HG03469 (cell line): ENCODE measurements around the gene MAP1B.

ENCODE experiments used
- ATAC-seq: cut with Tn5 transposase; IDR thresholded peaks from one replicate; pipeline ENCODE4 v1.9.1; 2021; ENCODE audit warnings: mild to moderate bottlenecking, moderate library complexity, moderate number of reproducible peaks; ENCODE audit not compliant: unreplicated experiment

The MAP1B gene

GRCh38 chr5:72129725-72130124 lies 22.4 kb downstream of the MAP1B start:
- no peak for ATAC-seq

GRCh38 chr5:72130351-72130761 lies 23.1 kb downstream of the MAP1B start:
- ATAC-seq = no peak

GRCh38 chr5:72133212-72133990 lies 26.1 kb downstream of the MAP1B start:
- ATAC-seq = no peak

GRCh38 chr5:72134226-72134899 lies 27.1 kb downstream of the MAP1B start:
- ATAC-seq = no peak

GRCh38 chr5:72137826-72138409 lies 30.6 kb downstream of the MAP1B start:
- ATAC-seq = no peak

- peak; percentile 52 for ATAC-seq
Observed at GRCh38 chr5:72138943-72139521, 31.8 kb downstream of the MAP1B start.

GRCh38 chr5:72140711-72141110 lies 33.4 kb downstream of the MAP1B start:
- no peak for ATAC-seq

- no peak for ATAC-seq
Observed at GRCh38 chr5:72141440-72142355, 34.4 kb downstream of the MAP1B start.

- ATAC-seq = no peak
Observed at GRCh38 chr5:72144762-72145161, 37.5 kb downstream of the MAP1B start.

- no peak for ATAC-seq
Observed at GRCh38 chr5:72145348-72145747, 38.1 kb downstream of the MAP1B start.

- no peak for ATAC-seq
Observed at GRCh38 chr5:72146056-72146455, 38.8 kb downstream of the MAP1B start.

- ATAC-seq = no peak
Observed at GRCh38 chr5:72147569-72147968, 40.3 kb downstream of the MAP1B start.

GRCh38 chr5:72149742-72150141 lies 42.5 kb downstream of the MAP1B start:
- ATAC-seq = no peak

- ATAC-seq = no peak
Observed at GRCh38 chr5:72151169-72151568, 43.9 kb downstream of the MAP1B start.

GRCh38 chr5:72151646-72152045 lies 44.4 kb downstream of the MAP1B start:
- no peak for ATAC-seq

- ATAC-seq = no peak
Observed at GRCh38 chr5:72152545-72152944, 45.3 kb downstream of the MAP1B start.

- no peak for ATAC-seq
Observed at GRCh38 chr5:72153551-72153950, 46.3 kb downstream of the MAP1B start.

GRCh38 chr5:72154076-72154756 lies 46.9 kb downstream of the MAP1B start:
- ATAC-seq = no peak

GRCh38 chr5:72156946-72157624 lies 49.8 kb downstream of the MAP1B start:
- no peak for ATAC-seq

- ATAC-seq = no peak
Observed at GRCh38 chr5:72157625-72157962, 50.3 kb downstream of the MAP1B start.
